ENCODE measurements around the gene ANO3.

The ANO3 gene

DNA sequence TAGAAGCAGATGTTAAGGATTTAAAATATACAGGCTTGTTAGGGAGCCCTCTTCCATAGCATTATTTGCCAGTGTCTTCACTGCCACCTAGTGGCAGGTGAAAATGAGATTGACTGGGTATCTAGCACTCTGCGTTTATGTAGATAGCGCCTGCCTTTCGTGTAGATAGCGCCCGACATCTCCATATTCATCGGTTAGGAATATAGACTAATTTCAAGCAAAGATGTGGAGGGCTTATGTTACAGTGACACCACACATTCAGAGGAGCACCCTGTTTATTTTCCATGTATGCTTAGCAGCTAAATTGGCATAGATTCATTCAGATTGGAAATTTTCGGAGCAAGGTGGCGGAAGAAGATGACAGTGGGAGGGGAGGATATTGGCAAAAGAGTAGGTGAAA, 318.0 kb downstream of the ANO3 start:
- DNase-seq = no peak

DNA sequence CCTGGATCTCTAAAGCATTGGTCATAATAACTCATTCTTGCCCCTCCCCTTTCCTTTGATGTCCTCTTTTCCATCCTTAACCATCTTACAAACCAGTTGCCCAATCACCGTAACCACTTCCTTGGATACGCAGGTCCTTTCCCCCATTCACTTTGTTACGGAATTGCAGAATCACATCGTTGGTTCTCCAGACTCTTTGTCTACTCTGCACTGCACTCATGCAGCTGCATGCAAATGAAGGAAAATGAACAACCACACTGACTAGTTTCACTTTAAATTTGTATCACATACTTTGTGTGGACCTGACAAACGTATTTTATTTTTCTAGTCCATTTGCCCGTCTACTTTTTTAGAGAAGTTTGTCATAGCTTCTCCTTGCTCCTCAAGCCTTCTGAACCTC, 320.0 kb downstream of the ANO3 start:
- DNase-seq = no peak

DNA sequence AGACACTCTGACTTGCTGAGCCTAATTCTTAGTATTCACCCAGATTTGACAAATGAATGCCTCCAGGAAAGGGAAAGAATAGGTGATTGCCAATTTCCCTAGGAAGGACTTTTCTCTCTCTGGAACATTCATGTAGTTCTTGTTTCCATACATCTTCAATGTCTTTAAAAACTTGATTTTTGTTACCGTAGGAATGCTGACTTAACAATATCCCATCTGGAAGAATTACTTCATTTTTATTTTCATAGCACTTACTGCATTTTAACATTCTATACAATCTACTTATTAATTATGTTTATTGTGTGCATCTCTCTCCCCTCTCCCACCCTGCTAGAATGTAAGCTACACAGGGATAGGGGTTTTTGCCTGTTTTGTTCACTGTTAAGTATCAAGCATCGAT, 323.4 kb downstream of the ANO3 start:
- DNase-seq = no peak

DNA sequence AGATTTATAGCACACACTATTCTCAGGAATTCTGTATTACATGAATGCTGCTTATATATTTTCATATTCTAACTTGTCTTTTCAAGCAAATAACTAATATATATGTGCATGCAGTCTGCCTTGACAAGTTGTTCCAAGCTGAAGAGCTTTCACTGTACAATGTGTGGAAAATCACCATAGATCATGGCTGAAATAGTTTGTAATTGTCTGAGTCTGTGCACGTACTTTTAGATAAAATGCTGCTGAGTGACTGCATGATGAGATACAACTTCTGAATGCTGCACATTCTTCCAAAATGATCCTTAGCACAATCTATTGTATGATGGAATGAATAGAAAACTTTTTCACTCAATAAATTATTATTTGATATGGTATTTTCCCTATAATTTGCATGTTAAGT, 331.0 kb downstream of the ANO3 start:
- DNase-seq = no peak

DNA sequence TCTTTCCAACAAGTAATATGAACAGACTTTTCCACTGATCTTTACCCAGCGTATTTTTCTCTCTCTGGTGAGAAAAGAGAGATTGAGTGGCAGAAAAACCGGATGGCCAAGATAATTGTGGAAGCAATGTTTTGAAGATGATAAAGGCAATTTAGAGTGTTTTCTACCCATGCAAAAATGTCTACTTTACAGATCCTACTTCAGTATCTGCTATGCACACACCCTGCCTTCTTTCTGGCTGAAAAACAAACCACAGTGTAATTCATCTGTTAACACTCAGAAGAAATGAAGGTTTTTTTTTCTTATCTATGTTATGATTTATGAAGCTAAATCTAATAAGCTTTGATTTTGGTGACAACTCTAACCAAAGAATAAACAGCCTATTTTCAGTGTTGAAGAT, 333.1 kb downstream of the ANO3 start:
- DNase-seq = no peak

DNA sequence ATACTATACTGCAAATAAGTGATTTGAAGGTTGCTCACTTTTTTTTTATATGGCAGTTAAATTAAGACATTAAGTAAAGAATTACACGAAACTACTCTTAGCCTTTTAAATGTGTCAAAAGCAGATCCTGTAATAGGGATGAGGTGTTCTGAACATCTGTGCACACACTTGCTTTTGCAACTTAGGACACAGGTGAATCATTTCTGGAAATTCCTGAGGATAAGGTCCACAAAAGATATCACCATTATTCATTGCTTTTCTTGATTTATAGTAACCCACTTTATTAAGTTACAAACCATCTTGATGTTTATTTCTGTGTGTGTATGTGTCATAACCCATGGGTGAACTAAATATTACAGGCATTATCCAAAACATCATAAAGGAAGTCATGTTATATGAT, 334.0 kb downstream of the ANO3 start:
- DNase-seq = no peak

DNA sequence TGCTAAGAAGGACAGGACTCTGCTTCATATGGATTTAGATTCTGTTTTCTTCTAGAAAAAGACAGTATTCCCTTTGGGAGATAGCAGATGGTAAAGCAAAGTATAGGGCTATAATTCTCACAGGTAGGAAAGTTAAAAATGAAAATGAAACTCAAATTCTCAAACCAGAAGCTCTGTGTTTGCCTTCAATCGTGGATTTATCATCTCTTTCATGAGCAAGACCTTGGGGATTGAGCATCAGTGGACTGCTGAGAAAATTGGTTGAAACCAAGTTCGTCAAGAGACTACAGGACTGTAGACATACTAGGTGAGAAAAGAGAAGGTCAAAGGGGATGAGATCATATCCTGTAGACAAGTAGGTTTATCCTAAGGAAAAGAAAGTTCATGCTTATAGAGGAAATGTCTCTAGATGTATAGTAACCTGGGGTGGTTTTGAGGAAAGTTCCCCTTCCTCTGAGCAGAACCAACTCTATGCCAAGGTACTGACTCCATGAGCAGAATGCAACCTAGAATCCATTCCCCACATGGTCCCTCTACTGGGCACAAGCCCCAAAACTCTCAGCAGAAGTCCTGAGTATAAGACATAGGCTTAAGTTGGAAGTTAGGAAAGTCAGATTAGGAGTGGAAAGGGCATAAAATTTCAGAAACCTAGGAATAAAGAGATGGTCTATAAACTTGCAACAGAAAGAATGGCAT, 343.5 kb downstream of the ANO3 start:
- no peak for DNase-seq

DNA sequence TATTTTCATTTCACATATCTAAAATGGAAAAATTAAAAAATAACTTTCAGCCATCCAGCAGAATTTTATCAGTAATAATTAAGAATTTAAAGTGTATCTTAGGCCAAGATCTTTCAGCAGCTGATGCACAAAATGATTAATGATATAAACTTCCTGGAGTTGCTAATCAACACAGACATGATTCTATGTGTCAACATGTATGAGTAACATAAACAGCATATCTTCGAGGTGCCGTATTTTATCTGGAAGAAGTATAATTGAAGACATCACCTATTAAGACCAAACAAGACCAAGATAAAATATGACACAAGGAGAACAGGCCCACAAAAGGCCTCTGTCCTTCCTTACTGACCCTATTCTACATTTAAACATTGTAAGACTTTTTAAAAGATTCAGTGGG, 344.7 kb downstream of the ANO3 start:
- no peak for DNase-seq

DNA sequence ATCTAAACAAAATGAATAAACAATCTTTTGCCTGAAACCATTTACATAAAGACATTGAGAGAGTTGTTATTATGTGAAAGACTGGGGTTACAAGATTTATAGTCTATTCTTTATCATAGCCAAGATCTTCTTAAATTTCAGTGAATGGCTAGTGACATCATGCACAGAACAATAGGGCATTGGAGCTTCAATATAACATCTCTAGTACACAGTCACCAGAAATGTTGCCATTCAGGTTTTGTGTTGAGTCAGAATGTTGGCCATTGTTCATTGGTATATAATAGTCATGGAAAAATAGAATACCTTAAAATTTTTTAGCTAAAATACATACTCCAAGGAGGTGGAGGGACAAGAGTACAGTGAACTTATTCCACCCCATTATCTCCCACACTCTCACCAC, 345.6 kb downstream of the ANO3 start:
- no peak for DNase-seq

DNA sequence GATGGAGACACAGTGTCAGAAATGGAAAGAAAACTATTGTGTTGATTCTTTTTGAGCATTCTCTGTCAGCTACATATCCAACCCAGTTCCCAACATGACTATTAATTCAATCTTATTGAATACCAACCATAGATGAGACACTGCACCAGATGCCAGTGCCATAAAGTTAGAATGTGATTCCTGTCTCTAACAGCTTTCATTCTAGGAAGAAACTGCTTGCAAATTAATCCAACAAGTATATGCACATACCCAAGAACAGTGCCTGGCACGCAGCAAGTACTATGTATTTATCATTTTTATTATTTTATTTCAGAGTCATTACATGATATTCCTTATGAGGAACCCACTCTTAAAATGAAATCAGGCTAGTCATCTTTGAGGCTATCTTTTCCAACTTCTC, 355.4 kb downstream of the ANO3 start:
- DNase-seq = no peak

DNA sequence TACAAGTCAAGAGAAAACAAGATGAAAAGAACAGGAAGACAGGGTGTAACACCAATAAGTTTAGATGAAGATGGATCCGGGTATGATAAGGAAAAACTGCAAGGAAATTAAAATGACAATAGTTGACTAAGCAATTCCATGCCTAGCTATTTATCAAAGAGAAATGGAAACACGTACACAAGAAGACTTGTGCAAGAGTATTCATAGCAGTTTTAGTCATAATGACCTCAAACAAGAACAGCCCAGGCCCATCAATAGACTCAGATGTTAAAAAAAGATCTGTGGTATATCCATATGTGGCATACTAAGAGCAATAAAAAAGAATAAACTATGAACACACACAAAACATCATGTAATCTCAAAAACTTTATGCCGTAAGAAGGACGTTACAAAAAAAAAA, 356.8 kb downstream of the ANO3 start:
- no peak for DNase-seq

DNA sequence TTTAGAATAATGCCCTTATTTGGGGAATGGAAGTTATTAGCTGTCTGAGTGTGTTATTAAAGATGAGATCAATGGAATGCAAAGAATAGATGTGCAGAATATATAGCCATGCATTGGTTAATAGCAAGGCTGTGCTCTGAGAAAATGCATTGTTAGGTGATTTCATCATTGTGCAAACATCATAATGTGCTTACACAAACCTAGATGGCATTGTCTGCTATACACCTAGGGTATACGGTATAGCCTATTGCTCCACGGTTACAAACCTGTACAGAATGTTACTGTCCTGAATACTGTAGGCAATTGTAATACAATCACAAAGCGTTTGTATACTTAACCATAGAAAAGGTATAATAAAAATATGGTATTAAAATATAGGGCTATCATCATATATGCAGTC, 364.4 kb downstream of the ANO3 start:
- DNase-seq = no peak

DNA sequence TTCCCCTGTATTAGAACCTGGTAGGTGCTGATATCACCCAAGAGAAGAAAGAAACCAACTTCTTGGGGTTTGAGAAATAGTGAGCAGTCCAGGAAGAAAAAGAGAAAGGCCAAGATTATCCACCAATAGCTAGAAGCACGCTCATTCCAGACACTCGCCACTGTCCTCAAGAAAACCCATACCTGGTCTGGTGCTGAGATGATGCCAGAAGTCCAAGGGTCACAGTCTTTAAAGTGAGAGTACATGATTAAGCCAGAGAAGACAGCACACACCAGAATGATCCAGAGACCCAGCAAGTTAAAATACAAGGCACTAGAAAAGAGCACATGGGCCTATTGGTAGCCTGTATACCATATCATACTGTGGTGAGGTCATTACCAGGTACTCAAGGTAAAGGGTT, 366.3 kb downstream of the ANO3 start:
- no peak for DNase-seq

DNA sequence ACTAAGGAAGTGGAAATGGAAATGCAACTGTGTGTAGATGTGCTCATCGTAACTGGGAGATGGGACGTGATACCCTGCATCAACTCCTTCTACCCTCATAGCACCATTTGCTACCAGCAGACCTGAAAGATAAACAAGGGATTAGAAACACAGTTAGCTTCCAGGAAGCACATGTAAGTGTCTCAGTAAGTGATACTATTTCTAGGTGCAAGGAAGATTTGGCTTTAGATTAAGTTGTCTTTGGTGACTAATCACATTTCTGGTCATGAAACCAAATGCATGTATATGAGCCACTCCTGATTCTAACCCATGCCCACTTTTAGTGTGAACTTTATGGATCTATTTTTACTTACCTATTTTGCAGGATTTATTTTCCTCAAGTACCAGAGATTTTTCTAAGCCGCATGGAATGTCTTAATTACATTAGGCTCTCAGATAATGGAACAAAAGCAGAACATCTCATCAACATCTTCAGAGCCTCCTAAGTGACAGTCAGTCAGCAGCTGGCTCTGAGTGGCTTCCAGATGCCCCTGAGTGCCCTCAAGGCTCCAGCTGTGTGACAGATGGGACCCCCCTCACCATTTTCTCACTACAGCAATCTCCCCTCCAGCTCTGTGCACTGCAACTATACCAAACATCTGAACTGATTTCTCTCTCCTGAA, 368.8 kb downstream of the ANO3 start:
- no peak for DNase-seq

DNA sequence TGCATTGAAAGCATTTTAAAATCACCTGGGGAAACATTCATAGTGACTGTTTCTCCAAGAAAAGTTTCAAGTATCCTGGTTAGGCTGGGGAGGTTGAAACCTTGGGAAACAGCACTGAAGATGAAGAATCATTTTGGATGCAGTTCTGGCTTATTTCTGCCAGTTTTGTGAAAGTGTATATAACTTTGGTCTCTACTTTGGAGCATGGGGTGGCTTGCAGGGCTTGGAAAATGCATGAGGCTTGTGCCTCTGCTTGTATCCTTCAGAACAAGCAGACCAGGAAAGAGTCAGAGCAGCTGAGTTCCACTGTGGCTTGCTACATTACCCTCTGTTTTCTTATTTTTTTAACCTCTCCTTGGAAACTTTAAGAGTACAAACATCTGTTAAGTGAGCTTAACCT, 370.5 kb downstream of the ANO3 start:
- no peak for DNase-seq

DNA sequence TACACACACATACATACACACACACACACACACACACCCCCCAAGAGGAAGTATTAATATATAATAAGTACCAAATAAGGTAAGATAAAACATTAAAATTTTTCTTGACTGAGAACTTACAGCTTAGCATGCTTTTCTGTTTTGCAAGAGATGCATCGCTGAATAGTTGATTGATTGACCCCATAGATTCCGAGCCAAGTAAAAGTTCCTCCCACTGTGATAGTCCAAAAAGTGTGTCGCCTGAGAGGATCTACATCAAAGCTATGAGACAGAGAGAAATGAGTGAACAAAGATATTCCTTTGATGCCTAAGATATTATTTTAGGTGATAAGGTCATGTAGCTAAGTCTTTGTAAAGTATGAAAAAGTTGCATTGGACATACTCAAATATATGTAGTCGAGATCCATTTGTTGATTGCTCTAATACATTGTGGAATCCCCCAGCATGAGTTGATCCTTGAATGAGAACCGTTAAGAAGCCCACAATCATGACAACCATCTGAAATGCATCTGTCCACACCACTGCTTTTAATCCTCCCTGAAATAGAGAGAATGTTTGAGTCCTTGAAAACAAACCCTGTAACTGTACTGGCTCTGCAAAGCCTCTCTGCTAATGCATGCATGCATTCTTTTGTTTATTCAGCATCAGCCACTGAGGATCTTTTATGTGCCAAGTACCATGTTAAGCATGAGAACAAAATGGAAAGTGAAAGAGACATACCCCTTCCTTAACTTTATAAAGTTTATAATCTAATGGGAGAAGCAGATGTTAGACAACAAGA, 371.7 kb downstream of the ANO3 start:
- no peak for DNase-seq

DNA sequence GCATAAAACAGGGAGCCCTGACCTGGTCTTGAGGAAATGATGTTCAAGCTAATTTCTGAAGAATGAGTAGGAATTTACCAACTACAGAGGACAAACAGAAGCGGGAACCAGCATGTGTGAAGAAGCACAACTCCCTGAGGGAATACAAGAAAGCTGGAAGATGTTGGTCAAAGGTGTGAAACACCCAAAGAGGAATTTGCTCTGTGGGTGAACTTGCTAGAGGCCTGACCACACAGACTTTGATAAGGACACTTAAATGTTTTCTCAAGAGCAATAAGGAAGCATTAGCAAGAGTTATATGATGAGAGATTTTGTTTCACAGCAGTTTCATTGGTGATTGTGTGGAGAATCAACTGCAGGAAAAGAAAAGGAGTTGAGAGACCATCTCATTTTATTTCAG, 372.3 kb downstream of the ANO3 start:
- no peak for DNase-seq

DNA sequence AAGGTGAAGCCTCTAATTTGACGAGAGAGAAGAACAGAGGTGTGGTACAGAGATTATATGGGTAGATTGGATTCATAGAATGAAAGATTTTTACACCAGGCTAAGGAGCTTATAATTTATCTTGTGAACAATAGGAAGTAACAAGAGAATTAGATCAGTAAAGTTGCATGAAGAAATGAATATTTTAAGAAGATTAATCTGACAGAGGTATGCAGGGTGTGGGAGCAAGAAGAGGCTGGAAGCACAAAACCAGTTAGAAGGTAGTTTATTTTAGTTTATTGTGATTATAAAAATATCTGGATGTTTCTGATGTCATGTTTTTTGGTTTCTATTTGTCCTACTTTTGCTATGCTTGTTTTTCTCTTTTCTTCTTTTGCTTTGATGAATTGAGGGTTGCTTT, 374.3 kb downstream of the ANO3 start:
- no peak for DNase-seq

DNA sequence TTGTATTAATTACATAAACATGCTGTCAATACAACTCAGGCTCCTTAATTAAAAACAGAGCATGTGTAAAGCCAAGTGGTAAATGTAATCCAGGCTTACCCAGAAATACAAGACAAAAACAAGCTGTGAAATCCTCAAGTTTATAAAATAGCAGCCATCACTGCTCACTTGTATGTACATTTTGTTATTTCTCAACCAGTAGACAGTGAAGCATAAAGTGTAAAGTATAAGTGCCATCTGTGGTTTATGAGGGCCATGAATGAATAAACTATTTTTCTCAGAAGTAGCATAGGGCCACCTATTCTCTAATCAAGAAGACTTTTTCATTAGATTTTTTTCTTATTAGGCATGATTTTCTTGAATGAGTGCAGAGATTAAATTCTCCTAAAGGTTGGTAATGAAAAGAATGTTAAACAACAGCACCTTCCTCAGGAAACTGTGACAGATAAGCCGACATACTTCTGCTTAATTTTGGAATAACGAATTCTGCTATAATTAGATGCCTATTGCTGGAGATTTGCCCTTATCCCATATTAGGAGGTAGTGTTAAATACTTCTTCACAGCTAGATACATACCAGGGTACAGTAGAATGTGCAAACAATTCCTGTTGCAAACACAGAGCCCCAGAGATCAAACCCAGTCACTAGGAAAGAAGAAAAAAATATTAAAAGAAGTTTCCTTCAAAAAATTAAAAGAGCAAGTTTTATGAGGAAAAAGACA, 377.0 kb downstream of the ANO3 start:
- no peak for DNase-seq

DNA sequence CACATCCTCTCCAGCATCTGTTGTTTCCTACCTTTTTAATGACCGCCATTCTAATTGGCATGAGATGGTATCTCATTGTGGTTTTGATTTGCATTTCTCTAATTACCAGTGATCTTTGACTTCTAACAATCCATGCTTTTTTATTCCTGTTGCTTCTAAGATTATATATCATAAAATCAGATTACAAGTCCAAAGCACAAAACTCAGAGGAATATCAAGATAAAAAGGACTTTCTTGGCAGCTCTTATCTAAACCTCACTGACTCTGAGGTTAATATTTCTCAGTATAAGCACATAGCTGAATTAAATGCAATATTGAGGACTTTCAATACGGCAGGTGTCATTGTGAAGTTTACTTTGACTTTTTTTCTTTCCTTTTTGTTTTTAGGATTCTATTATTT, 378.6 kb downstream of the ANO3 start:
- no peak for DNase-seq

DNA sequence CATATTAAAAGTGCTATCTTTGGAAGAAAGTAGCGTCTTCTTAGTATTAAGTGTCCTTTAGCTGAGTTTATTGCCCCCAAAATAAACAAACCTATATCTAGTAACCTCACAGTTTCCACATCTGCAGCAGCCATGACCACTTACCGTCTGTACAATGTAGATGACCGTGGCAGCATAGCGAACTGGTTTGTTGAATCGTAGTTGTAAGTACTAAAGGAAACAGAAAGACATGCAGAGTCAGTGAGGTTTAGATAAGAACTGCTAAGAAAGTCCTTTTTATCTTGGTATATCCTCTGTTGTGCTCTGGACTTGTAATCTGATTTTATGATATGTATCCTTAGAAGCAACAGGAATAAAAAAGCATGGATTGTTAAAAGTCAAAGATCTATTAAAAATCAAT, 380.6 kb downstream of the ANO3 start:
- DNase-seq = no peak
